Upper lobe of right lung (tissue), 1 donor: ENCODE data around the gene DAPP1. TPM values are rescaled to one million over a fixed set of nuclear protein-coding genes. Genes with fewer than 3 reads are reported as not detected.

Source experiments
- ATAC-seq: fragments of 200-7000 bp; cut with Tn5 transposase; one replicate; pipeline ENCODE4 v1.9.1; 2020; ENCODE audit warnings: mild to moderate bottlenecking, moderate library complexity
- DNase-seq: peaks from one replicate; pipeline ENCODE4 v3.0.0-alpha.2; 2020
- H3K27ac ChIP-seq: fragments of 200-600 bp; one replicate; pipeline ENCODE4 v1.8.0; 2022
- H3K27me3 ChIP-seq: fragments of 200-600 bp; one replicate; pipeline ENCODE4 v1.8.0; 2022; ENCODE audit warnings: mild to moderate bottlenecking
- H3K36me3 ChIP-seq: fragments of 200-600 bp; one replicate; pipeline ENCODE4 v1.8.0; 2022
- H3K4me1 ChIP-seq: fragments of 200-600 bp; one replicate; pipeline ENCODE4 v1.8.0; 2022
- H3K4me3 ChIP-seq: fragments of 200-600 bp; one replicate; pipeline ENCODE4 v1.8.0; 2022; ENCODE audit warnings: mild to moderate bottlenecking
- H3K9me3 ChIP-seq: fragments of 200-600 bp; one replicate; pipeline ENCODE4 v1.8.0; 2022
- intact Hi-C: fragments of 100-400 bp; cut with DNase I; formaldehyde crosslinking; loops from one replicate; pipeline ENCODE4 v1.11.0; 2022
- total RNA-seq: library from RNA; stranded (reverse); fragmentation: NEBNext Ultra II Directional; extraction: Animal tissue kit (Norgen Biotek cat#: 25700); gene quantifications from one replicate; pipeline ENCODE4 v1.2.1, GENCODE V29; 2021
- TF ChIP-seq, protein P1 (sequence below): fragments of 200-600 bp; IDR thresholded peaks from one replicate; pipeline ENCODE4 v1.8.0; 2022; ENCODE audit warnings: antibody characterized with exemption
- donor health status: DM: no; HTN: yes; CAD: no; lungs with severe emphysema.

The DAPP1 gene
- total RNA-seq, 1 donor from 2014 or later = 8.9 TPM

DNA sequence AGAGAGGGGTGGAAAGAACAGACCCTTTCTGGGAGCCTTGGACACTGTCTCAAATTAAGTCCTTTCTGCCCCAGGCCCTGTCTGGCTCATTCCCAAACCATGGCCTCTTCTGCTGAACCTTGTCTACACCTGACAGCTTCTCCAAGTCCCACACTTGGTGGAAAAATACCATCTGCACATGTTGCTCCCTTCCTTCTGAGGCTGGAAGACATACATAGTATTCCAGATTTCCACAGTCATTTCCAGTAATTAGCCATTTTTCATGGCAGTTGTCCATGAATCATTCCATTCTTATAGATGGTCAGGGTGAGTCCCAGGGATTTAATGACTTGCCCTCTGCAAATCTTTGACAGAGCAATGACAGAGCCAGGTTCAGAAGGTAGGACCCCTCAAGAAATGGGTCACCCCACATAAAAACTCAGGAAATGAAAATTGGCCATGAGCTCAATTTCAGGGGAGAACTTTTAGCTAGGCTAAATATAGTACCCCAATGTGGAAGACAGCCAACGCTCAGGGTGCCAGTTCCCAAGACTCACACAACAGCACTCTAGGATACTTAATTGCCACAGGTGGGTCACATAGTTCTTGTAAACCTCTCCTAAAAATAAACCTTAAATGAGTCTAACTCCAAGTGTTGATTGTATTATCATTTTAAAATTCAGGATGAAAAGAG lies 16.2 kb upstream of the DAPP1 start:
- H3K9me3 ChIP-seq = no peaks in the 10 kb centered on the region
- peaks cover 5% of the 10 kb centered on the region for H3K4me1 ChIP-seq
- ATAC-seq (peak; percentile 65), DNase-seq (no peak)
- H3K27ac ChIP-seq = peak overlapping the region; percentile 14
- TF ChIP-seq, protein P1, sequence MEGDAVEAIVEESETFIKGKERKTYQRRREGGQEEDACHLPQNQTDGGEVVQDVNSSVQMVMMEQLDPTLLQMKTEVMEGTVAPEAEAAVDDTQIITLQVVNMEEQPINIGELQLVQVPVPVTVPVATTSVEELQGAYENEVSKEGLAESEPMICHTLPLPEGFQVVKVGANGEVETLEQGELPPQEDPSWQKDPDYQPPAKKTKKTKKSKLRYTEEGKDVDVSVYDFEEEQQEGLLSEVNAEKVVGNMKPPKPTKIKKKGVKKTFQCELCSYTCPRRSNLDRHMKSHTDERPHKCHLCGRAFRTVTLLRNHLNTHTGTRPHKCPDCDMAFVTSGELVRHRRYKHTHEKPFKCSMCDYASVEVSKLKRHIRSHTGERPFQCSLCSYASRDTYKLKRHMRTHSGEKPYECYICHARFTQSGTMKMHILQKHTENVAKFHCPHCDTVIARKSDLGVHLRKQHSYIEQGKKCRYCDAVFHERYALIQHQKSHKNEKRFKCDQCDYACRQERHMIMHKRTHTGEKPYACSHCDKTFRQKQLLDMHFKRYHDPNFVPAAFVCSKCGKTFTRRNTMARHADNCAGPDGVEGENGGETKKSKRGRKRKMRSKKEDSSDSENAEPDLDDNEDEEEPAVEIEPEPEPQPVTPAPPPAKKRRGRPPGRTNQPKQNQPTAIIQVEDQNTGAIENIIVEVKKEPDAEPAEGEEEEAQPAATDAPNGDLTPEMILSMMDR = no peak
- H3K36me3 ChIP-seq = no peaks in the 10 kb centered on the region
- intact Hi-C loops = loop anchor here (10.0 kb wide), 1 partner anchor 236 kb away; the partner anchor contains the start of gene TRMT10A
- no peak overlapping the region for H3K4me3 ChIP-seq
- no peaks in the 10 kb centered on the region for H3K27me3 ChIP-seq

DNA sequence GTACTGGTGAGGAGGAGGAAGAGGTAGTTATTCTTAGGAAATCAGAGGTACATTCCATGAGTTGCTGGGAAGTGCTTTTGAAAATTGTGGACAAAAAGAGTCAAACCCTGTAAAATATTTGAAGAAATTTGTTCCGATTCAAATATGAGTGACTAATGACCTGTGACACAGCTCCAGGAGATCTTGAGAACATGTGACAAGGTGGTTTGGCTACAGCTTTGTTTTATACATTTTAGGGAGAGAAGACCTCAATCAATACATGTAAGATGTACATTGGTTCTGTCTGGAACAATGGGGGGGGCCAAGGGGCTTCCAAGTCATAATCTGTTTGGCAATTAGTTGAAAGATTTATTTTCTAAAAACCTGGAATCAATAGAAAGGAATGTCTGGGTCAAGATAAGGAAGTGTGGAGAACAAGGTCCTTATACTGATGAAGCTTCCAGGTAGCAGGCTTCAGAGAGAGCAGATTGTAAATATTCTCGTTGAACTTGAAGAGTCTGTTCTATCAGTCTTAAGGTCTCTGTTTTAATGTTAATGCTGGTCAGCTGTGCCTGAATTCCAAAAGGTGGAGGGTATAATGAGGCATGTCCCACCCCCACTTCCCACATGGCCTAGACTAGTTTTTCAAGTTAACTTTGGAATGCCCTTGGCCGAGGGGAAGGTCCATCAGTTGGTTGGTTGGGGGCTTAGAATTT lies 15.5 kb upstream of the DAPP1 start:
- intact Hi-C loops = loop anchor here (10.0 kb wide), 1 partner anchor 236 kb away; the partner anchor contains the start of gene TRMT10A
- peak overlapping the region; percentile 14 for H3K27ac ChIP-seq

DNA sequence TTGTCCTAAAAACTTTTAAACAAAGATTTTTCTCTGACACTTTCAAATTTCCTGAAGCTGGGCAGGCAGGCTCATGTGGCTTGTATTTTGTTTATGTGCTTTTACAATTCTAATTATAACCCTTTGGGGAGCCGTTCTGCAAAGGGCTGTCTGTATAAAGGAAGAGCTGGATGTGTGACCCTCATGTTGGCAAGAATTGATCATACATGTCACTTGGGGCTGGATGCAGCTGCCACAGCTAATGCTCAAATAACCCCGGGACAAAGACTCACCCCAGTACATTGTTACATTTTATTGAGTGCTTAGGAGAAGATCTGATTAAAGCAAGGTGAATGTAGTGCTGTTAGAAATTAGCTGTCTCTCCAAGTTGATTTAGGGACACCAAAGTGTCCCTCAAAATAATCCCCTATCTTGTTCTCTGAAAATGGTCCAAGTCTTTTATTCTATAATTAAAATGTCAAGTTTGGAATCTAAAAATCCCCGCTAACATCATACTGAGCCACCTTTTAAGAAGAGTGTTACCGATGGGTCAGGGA lies 13.0 kb upstream of the DAPP1 start:
- TF ChIP-seq, protein P1 = no peak
- H3K27ac ChIP-seq = no peak overlapping the region
- intact Hi-C loops = loop anchor here (10.0 kb wide), 1 partner anchor 239 kb away; the partner anchor contains the start of gene TRMT10A
- H3K27me3 ChIP-seq = no peaks in the 10 kb centered on the region
- DNase-seq = no peak
- ATAC-seq = no peak
- H3K4me3 ChIP-seq = no peak overlapping the region
- peaks cover 5% of the 10 kb centered on the region for H3K4me1 ChIP-seq
- H3K36me3 ChIP-seq = no peaks in the 10 kb centered on the region
- no peaks in the 10 kb centered on the region for H3K9me3 ChIP-seq

More for the DNA sequence above, 15.5 kb upstream of the DAPP1 start:
- Histone ChIP-seq H3K4me1 (peaks cover 5% of the 10 kb centered on the region), H3K9me3 (no peaks in the 10 kb centered on the region), H3K36me3 (no peaks in the 10 kb centered on the region), H3K27me3 (no peaks in the 10 kb centered on the region), H3K4me3 (no peak overlapping the region)
- TF ChIP-seq, protein P1 = no peak
- ATAC-seq = peak; percentile 23
- no peak for DNase-seq

DNA sequence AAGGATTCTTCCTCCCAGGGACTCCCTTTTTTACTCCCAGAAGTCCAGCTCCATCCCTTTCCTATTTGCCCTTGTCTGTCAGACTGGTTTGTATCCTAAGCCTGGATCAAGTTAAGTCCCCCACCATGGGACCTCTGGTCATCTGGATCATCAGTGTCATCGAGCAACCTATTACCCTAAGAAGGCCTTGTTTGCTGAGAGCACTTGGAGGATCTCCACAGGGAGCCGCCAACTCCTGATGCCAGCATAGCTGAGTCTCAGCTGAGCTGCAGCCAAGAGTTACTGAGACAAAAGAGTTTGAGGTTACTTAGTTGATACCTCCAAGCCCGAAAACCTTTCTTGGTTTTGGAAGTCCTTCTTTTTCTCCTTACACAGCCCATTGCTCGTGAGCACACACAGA lies 10.1 kb upstream of the DAPP1 start:
- ATAC-seq (no peak), DNase-seq (no peak)
- no peaks in the 10 kb centered on the region for H3K4me1 ChIP-seq
- H3K9me3 ChIP-seq = no peaks in the 10 kb centered on the region
- intact Hi-C loops = loop anchor here (10.0 kb wide), 1 partner anchor 242 kb away; the partner anchor contains the start of gene TRMT10A
- H3K36me3 ChIP-seq = no peaks in the 10 kb centered on the region
- H3K4me3 ChIP-seq = no peak overlapping the region
- no peak overlapping the region for H3K27ac ChIP-seq
- no peaks in the 10 kb centered on the region for H3K27me3 ChIP-seq
- TF ChIP-seq, protein P1 = no peak

DNA sequence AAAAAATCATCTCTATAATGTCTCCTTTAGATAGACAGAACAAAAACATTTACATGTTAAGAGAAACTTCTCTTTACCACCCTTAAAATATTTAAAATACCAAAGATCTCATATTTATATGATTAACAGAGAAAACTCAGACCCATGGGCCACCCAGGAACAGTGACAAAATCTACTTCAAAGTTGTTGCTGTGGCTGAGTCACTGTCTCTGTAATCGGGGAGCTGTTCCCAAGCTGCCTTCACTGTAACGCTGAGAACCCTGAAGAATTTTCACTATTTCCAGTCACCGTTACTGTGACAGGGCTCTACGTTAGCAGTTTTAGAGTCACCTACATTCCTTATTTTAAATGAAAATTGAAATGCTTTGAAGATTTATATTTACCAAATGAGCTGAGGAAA lies 9.0 kb upstream of the DAPP1 start:
- no peak for ATAC-seq
- intact Hi-C loops = loop anchor here (10.0 kb wide), 1 partner anchor 243 kb away; the partner anchor contains the start of gene TRMT10A
- no peak for DNase-seq
- H3K4me3 ChIP-seq = no peak overlapping the region
- TF ChIP-seq, protein P1 = no peak
- H3K4me1 ChIP-seq = no peaks in the 10 kb centered on the region
- H3K27ac ChIP-seq = no peak overlapping the region
- H3K9me3 ChIP-seq = no peaks in the 10 kb centered on the region
- no peaks in the 10 kb centered on the region for H3K27me3 ChIP-seq
- H3K36me3 ChIP-seq = no peaks in the 10 kb centered on the region
